Measurements from ENCODE around the gene GNAS-AS1.
"Not testable (repeated sequence)": the region's sequence is repeated elsewhere in the genome, so short reads cannot be mapped to it uniquely, and the experiment has no call there.

Gene GNAS-AS1

GRCh38 chr20:58835231-58835630, 15.5 kb downstream of the GNAS-AS1 start:
- DNase-seq (ENCODE audit: low read depth), result no peak

- DNase-seq (ENCODE audit: low read depth), result no peak
These were observed 16.8 kb downstream of the GNAS-AS1 start for GRCh38 chr20:58833921-58834320.

GRCh38 chr20:58832457-58832856, 18.2 kb downstream of the GNAS-AS1 start:
- no peak for DNase-seq (ENCODE audit: low read depth)

- DNase-seq (ENCODE audit: low read depth), result no peak
These were observed 21.2 kb downstream of the GNAS-AS1 start for GRCh38 chr20:58829531-58829941.

GRCh38 chr20:58828804-58829203, 21.9 kb downstream of the GNAS-AS1 start:
- DNase-seq (ENCODE audit: low read depth), result not testable (repeated sequence)

GRCh38 chr20:58828136-58828535, 22.6 kb downstream of the GNAS-AS1 start:
- DNase-seq (ENCODE audit: low read depth), result no peak

GRCh38 chr20:58826271-58826670, 24.4 kb downstream of the GNAS-AS1 start:
- no peak for DNase-seq (ENCODE audit: low read depth)

- no peak for DNase-seq (ENCODE audit: low read depth)
These were observed 25.3 kb downstream of the GNAS-AS1 start for GRCh38 chr20:58825450-58825849.

- DNase-seq (ENCODE audit: low read depth), result no peak
These were observed 25.9 kb downstream of the GNAS-AS1 start for GRCh38 chr20:58824843-58825242.

- no peak for DNase-seq (ENCODE audit: low read depth)
These were observed 27.7 kb downstream of the GNAS-AS1 start for GRCh38 chr20:58822748-58823730.

GRCh38 chr20:58822149-58822548, 28.6 kb downstream of the GNAS-AS1 start:
- DNase-seq (ENCODE audit: low read depth), result no peak

GRCh38 chr20:58820515-58820914, 30.2 kb downstream of the GNAS-AS1 start:
- not testable (repeated sequence) for DNase-seq (ENCODE audit: low read depth)

GRCh38 chr20:58819921-58820320, 30.8 kb downstream of the GNAS-AS1 start:
- no peak for DNase-seq (ENCODE audit: low read depth)

GRCh38 chr20:58818586-58819285, 32.0 kb downstream of the GNAS-AS1 start:
- DNase-seq (ENCODE audit: low read depth), result peak; percentile 84

GRCh38 chr20:58817748-58818147, 33.0 kb downstream of the GNAS-AS1 start:
- DNase-seq (ENCODE audit: low read depth), result no peak

GRCh38 chr20:58816957-58817651, 33.6 kb downstream of the GNAS-AS1 start:
- no peak for DNase-seq (ENCODE audit: low read depth)

GRCh38 chr20:58816051-58816450, 34.7 kb downstream of the GNAS-AS1 start:
- DNase-seq (ENCODE audit: low read depth), result no peak

- no peak for DNase-seq (ENCODE audit: low read depth)
These were observed 35.3 kb downstream of the GNAS-AS1 start for GRCh38 chr20:58815448-58815847.

GRCh38 chr20:58813369-58813768, 37.3 kb downstream of the GNAS-AS1 start:
- DNase-seq (ENCODE audit: low read depth), result no peak

GRCh38 chr20:58811334-58811733, 39.4 kb downstream of the GNAS-AS1 start:
- DNase-seq (ENCODE audit: low read depth), result no peak

- no peak for DNase-seq (ENCODE audit: low read depth)
These were observed 39.8 kb downstream of the GNAS-AS1 start for GRCh38 chr20:58810879-58811250.

GRCh38 chr20:58810116-58810878, 40.4 kb downstream of the GNAS-AS1 start:
- no peak for DNase-seq (ENCODE audit: low read depth)
